ENCODE results near the gene KCNA5.

- no peak for TF ChIP-seq CTCF (optimal IDR thresholded peaks at IDR 0.05 in 1 of 3, IDR thresholded peaks at IDR 0.05 in 1 of 3, conservative IDR thresholded peaks at IDR 0.05 in 1 of 3; ENCODE audit: extremely low read depth in 1 of 3, insufficient read depth in 2 of 3, low read length in 3 of 3)
- TF ChIP-seq EZH2 (IDR thresholded peaks at IDR 0.05; ENCODE audit: low read length), result no peak
Measured at GRCh38 chr12:5063149-5063548, 19.5 kb downstream of the KCNA5 start.

Data from keratinocyte (primary cell).